Measurements from ENCODE around the gene UBAC2.

UBAC2 gene

GRCh38 chr13:99205621-99206220, 5.1 kb downstream of the UBAC2 start:
- no peaks in the 10 kb centered on the region for H3K36me3 ChIP-seq (ENCODE audit: control insufficient read depth, insufficient read depth, low read length)
- no peaks in the 10 kb centered on the region for H3K4me1 ChIP-seq
- no peak overlapping the region for H3K27ac ChIP-seq
- H3K4me2 ChIP-seq (ENCODE audit: low read length): no peak overlapping the region
- H2AFZ ChIP-seq: no peak overlapping the region
- no peak overlapping the region for H3K9ac ChIP-seq
- H3K4me3 ChIP-seq (ENCODE audit: low read depth, low read length): no peak overlapping the region
- no peaks in the 10 kb centered on the region for H3K9me3 ChIP-seq (ENCODE audit: control insufficient read depth, low read length)
- TF ChIP-seq CTCF (IDR thresholded peaks at IDR 0.05): no peak
- peaks cover 14% of the 10 kb centered on the region for H3K79me2 ChIP-seq
- no peaks in the 10 kb centered on the region for H3K27me3 ChIP-seq (ENCODE audit: control insufficient read depth, insufficient read depth, low read length)

GRCh38 chr13:99206226-99206625, 5.6 kb downstream of the UBAC2 start:
- Histone ChIP-seq H3K4me3 (ENCODE audit: low read depth, low read length) (no peak overlapping the region), H3K9me3 (ENCODE audit: control insufficient read depth, low read length) (no peaks in the 10 kb centered on the region), H3K27me3 (ENCODE audit: control insufficient read depth, insufficient read depth, low read length) (no peaks in the 10 kb centered on the region), H3K27ac (no peak overlapping the region), H2AFZ (no peak overlapping the region), H3K4me1 (no peaks in the 10 kb centered on the region), H3K79me2 (peaks cover 14% of the 10 kb centered on the region), H3K36me3 (ENCODE audit: control insufficient read depth, insufficient read depth, low read length) (no peaks in the 10 kb centered on the region), H3K9ac (no peak overlapping the region), H3K4me2 (ENCODE audit: low read length) (no peak overlapping the region)
- TF ChIP-seq CTCF (IDR thresholded peaks at IDR 0.05): no peak

GRCh38 chr13:99206873-99207272, 6.2 kb downstream of the UBAC2 start:
- Histone ChIP-seq H3K4me3 (ENCODE audit: low read depth, low read length) (no peak overlapping the region), H3K9ac (no peak overlapping the region), H3K36me3 (ENCODE audit: control insufficient read depth, insufficient read depth, low read length) (no peaks in the 10 kb centered on the region), H3K79me2 (peaks cover 17% of the 10 kb centered on the region), H3K27ac (no peak overlapping the region), H3K27me3 (ENCODE audit: control insufficient read depth, insufficient read depth, low read length) (no peaks in the 10 kb centered on the region), H3K4me2 (ENCODE audit: low read length) (no peak overlapping the region), H2AFZ (no peak overlapping the region), H3K4me1 (no peaks in the 10 kb centered on the region), H3K9me3 (ENCODE audit: control insufficient read depth, low read length) (no peaks in the 10 kb centered on the region)
- TF ChIP-seq CTCF (IDR thresholded peaks at IDR 0.05): no peak

GRCh38 chr13:99207511-99207910, 6.9 kb downstream of the UBAC2 start:
- H3K9me3 ChIP-seq (ENCODE audit: control insufficient read depth, low read length): no peaks in the 10 kb centered on the region
- H3K4me1 ChIP-seq: no peaks in the 10 kb centered on the region
- H3K79me2 ChIP-seq: peaks cover 17% of the 10 kb centered on the region
- H3K4me2 ChIP-seq (ENCODE audit: low read length): no peak overlapping the region
- H3K4me3 ChIP-seq (ENCODE audit: low read depth, low read length): no peak overlapping the region
- H2AFZ ChIP-seq: no peak overlapping the region
- TF ChIP-seq CTCF (IDR thresholded peaks at IDR 0.05): no peak
- no peaks in the 10 kb centered on the region for H3K27me3 ChIP-seq (ENCODE audit: control insufficient read depth, insufficient read depth, low read length)
- H3K9ac ChIP-seq: no peak overlapping the region
- no peaks in the 10 kb centered on the region for H3K36me3 ChIP-seq (ENCODE audit: control insufficient read depth, insufficient read depth, low read length)
- H3K27ac ChIP-seq: no peak overlapping the region

- Histone ChIP-seq H3K4me3 (ENCODE audit: low read depth, low read length) (no peak overlapping the region), H3K9ac (no peak overlapping the region), H3K27ac (no peak overlapping the region), H3K79me2 (peaks cover 16% of the 10 kb centered on the region), H3K4me1 (no peaks in the 10 kb centered on the region), H3K27me3 (ENCODE audit: control insufficient read depth, insufficient read depth, low read length) (no peaks in the 10 kb centered on the region), H3K36me3 (ENCODE audit: control insufficient read depth, insufficient read depth, low read length) (no peaks in the 10 kb centered on the region), H3K9me3 (ENCODE audit: control insufficient read depth, low read length) (no peaks in the 10 kb centered on the region), H2AFZ (no peak overlapping the region), H3K4me2 (ENCODE audit: low read length) (no peak overlapping the region)
- TF ChIP-seq CTCF (IDR thresholded peaks at IDR 0.05): no peak
Measured at GRCh38 chr13:99208185-99208584, 7.5 kb downstream of the UBAC2 start.
